NOMO-1 treated with dmso at 0.1 percent for 144 hours (cell line): ENCODE data around the gene ZDHHC22.
"Not testable (repeated sequence)": the region's sequence is repeated elsewhere in the genome, so short reads cannot be mapped to it uniquely, and the experiment has no call there.

Experiments
- DNase-seq: peaks from one replicate; lab custom pipeline; 2025; ENCODE audit not compliant: unreplicated experiment; lab: John Stamatoyannopoulos, UW

ZDHHC22 gene

GRCh38 chr14:77141214-77142004 lies at the start of gene ZDHHC22:
Gene ZDHHC22 (minus strand): TSS chr14:77141791. CDS start chr14:77139738, 2,053 bp downstream.
- no peak for DNase-seq

GRCh38 chr14:77190977-77191376 lies 49.4 kb upstream of the ZDHHC22 start:
- no peak for DNase-seq

GRCh38 chr14:77189479-77189878 lies 47.9 kb upstream of the ZDHHC22 start:
- no peak for DNase-seq

- no peak for DNase-seq
Observed at GRCh38 chr14:77187649-77188012, 46.0 kb upstream of the ZDHHC22 start.

GRCh38 chr14:77186911-77187648 lies 45.5 kb upstream of the ZDHHC22 start:
- no peak for DNase-seq

- no peak for DNase-seq
Observed at GRCh38 chr14:77185093-77185465, 43.5 kb upstream of the ZDHHC22 start.

GRCh38 chr14:77184396-77185092 lies 43.0 kb upstream of the ZDHHC22 start:
- no peak for DNase-seq

- no peak for DNase-seq
Observed at GRCh38 chr14:77183896-77184295, 42.3 kb upstream of the ZDHHC22 start.

- DNase-seq = peak; percentile 68
Observed at GRCh38 chr14:77181603-77182437, 40.2 kb upstream of the ZDHHC22 start, which contains the start of gene TMEM63C. Gene TMEM63C (plus strand): TSS chr14:77181798. CDS start chr14:77218814, 37,016 bp downstream.

GRCh38 chr14:77180726-77181602 lies 39.4 kb upstream of the ZDHHC22 start:
- no peak for DNase-seq

- no peak for DNase-seq
Observed at GRCh38 chr14:77178656-77179055, 37.1 kb upstream of the ZDHHC22 start.

GRCh38 chr14:77177702-77178101 lies 36.1 kb upstream of the ZDHHC22 start:
- DNase-seq = peak; percentile 14

GRCh38 chr14:77175843-77176242 lies 34.3 kb upstream of the ZDHHC22 start:
- no peak for DNase-seq

- DNase-seq = not testable (repeated sequence)
Observed at GRCh38 chr14:77173911-77174617, 32.5 kb upstream of the ZDHHC22 start.

- no peak for DNase-seq
Observed at GRCh38 chr14:77172916-77173315, 31.3 kb upstream of the ZDHHC22 start.

- no peak for DNase-seq
Observed at GRCh38 chr14:77170045-77170444, 28.5 kb upstream of the ZDHHC22 start.

GRCh38 chr14:77161011-77161410 lies 19.4 kb upstream of the ZDHHC22 start:
- DNase-seq = no peak

GRCh38 chr14:77158882-77159255 lies 17.3 kb upstream of the ZDHHC22 start:
- DNase-seq = no peak

GRCh38 chr14:77158175-77158881 lies 16.7 kb upstream of the ZDHHC22 start:
- DNase-seq = no peak
